ENCODE measurements around the gene SASH1.

DNA sequence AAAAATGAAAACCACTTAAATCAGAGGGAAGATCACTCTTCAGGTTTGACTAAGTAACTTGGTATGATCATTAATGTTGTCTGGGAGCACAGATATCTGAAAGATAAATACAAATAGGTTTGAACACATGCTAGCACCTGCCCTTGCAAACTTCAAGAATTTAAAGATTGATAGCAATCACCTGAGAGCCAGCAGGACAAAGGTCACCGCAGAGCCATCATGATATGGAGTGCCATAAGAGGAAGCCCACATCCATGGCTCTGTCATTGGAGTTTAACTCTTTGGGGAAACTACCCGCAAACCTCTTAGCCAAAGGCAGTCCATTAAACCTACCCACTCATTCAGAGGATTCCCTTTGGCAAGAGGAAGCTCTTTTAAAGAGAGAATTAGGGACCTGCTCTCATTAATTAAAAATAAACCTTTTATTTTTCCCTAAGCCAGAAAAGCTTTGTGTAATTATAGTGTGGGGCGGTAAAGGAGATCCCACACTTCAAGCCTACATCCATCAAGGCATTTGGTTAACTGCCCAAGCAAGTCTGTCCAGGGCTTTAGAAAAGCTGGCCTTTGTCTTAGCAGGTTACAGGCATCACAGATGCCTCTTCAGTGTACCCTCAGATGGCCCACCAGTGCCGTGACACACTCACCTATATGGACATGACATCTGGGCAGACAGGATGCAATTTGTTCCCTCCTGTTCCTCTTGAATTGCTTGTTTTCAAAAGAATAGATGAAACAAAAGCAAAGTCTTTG lies 73.0 kb downstream of the SASH1 start:
- TF ChIP-seq POLR2AphosphoS5 (IDR thresholded peaks at IDR 0.05) (no peak), POLR2A (IDR thresholded peaks at IDR 0.05) (no peak)
- TF ChIP-seq, protein P1, sequence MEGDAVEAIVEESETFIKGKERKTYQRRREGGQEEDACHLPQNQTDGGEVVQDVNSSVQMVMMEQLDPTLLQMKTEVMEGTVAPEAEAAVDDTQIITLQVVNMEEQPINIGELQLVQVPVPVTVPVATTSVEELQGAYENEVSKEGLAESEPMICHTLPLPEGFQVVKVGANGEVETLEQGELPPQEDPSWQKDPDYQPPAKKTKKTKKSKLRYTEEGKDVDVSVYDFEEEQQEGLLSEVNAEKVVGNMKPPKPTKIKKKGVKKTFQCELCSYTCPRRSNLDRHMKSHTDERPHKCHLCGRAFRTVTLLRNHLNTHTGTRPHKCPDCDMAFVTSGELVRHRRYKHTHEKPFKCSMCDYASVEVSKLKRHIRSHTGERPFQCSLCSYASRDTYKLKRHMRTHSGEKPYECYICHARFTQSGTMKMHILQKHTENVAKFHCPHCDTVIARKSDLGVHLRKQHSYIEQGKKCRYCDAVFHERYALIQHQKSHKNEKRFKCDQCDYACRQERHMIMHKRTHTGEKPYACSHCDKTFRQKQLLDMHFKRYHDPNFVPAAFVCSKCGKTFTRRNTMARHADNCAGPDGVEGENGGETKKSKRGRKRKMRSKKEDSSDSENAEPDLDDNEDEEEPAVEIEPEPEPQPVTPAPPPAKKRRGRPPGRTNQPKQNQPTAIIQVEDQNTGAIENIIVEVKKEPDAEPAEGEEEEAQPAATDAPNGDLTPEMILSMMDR (IDR thresholded peaks at IDR 0.05) = no peak
